ENCODE measurements around the gene EME2.
A peak's percentile ranks its signal among the peaks of the same experiment; 100 is the strongest.
"Not testable (repeated sequence)": the region's sequence is repeated elsewhere in the genome, so short reads cannot be mapped to it uniquely, and the experiment has no call there.

Gene EME2

DNA sequence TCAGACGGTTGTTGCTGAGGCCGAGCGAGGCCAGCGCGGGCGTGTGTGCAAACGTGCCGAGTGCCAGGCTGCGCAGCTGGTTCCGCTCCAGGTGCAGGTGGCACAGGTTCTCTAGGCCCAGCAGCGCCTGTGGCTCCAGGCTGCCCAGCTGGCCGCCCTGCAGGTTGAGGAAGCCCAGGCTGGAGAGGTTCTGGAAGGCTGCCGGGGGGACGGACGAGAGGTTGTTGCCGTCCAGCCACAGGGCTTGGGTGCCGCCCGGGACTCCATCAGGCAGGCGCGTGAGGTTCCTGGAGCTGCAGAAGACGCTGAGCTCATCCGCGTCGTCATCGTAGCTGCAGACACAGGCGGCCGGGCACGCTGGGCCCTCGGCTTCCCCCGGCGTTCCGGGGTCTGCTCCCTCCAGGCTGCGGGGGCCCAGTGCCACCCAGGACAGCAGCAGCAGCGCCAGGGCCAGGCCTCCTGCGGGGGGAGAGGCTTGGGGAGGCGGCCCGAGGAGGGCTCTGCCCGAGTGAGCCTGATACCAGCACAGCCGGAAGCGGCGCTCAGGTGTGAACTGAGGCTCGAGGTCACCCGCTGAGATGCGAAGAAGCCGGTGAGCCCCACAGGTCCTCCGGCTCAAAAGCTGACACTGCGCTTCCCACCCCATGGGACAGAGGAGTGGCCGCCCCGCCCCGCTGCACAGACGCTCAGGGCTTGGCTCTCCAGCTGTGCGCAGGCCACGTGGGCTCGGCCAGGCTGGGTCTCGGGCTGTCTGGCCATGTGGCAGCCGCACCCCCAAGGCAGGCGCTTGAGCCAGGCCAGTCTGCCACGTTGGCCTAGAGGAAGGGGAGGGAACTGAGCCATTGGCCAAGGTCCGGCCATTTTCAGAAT is 19.6 kb downstream of the EME2 start:
- DNase-seq = no peak

DNA sequence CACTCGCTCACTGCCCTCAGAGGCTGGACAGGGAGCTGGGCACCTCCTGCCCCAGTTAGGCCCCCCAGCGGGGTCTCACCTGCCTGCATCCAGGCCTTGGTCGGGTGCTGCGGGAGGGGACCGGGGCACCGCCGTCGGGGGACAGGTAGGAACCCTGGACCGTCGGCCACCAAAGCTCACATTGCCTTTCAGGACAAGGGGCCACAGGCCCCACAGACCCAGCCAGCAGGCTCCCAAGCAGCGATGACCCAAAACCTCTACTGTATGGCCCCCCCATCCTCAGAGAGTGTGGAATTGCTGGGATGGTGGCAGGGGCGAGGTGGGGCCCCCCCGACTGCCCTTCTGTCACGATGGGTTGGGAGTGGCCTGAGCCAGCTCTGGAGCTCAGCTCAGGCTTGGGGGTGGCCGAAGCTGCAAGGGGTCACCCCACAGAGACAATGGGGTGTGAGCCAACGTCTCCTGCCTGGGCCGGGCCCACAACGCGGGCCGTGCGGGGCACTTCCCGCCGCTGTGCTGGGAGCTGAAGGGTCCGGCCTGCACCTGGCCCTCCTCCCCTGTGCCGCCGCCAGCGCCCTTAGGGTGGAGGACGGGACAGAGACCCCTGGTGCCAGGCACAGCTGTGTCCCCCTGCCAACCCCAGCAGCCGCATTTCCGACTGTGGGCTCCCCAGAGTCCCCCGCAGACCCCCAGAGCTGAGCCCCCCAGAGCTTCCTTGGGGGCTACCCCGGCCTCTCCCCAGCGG is 20.4 kb downstream of the EME2 start:
- DNase-seq = no peak

DNA sequence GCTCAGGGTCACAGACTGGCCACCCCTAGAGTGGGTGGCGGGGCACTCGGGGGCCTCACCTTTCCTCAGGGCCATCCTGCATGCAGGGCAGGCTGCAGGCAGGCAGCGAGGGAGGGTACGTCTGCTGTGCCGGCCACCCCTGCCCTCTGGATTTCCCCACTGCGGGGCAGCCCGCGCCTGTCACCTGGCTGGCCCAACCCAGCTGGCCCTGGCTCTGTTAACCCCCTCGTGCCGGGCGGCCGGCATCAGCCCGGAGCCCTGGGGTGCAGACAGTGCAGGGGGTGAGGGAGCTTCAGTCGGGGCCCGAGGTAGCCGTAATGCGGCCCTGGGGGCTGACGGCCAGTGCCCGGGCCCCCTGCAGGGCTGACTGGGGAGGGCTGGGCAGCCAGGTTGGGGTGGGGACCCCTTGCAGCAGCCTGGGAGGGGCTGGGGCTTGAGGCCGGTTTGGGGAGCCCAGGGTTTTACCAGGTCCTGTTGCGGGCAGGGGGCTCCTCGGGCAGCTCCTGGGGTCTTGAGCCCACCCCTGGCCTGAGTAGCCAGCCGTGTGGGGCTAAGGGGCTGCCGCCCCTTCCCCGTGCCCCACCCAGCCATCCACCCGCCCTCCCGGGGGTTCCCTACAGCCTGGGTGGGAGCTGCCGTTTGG is 21.1 kb downstream of the EME2 start, which contains the start of gene IGFALS:
Gene IGFALS, minus strand, starts transcription at position 128 of the 643 bp plus-strand sequence. Its CDS starts 53 bp downstream, at position 75.
- DNase-seq = no peak

DNA sequence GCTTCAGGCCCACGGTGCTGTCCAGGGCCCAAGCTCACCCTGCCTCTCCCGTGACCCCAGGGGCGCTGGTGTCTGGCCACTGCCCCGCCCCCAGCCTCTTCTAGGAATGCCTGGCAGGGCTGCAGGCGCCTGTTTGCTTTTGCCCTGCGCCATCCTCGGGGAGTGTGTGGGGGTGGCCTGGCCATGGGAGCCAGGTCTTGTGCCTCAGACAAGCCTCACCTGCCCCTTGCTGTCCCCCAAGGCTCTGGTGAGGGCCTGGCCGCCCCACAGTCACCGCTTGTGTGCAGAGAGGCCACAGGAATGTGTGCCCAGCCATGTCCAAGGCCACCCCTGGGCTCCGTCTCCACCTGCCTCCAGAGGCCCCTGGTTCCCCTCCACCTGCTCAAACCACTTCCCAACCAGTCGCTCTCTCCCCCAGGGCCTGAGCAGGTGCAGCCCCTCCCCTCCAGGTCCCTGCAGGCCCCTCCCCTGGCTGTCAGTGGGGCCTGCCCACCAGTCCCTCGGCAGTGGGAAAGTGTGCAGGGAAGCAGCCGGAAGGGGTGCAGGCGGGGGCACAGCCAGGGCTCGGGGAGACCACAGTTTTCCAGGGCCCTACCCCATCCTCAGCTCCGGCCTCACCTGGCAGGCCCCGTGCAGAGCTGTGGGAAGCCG is 21.7 kb downstream of the EME2 start:
- DNase-seq = no peak

DNA sequence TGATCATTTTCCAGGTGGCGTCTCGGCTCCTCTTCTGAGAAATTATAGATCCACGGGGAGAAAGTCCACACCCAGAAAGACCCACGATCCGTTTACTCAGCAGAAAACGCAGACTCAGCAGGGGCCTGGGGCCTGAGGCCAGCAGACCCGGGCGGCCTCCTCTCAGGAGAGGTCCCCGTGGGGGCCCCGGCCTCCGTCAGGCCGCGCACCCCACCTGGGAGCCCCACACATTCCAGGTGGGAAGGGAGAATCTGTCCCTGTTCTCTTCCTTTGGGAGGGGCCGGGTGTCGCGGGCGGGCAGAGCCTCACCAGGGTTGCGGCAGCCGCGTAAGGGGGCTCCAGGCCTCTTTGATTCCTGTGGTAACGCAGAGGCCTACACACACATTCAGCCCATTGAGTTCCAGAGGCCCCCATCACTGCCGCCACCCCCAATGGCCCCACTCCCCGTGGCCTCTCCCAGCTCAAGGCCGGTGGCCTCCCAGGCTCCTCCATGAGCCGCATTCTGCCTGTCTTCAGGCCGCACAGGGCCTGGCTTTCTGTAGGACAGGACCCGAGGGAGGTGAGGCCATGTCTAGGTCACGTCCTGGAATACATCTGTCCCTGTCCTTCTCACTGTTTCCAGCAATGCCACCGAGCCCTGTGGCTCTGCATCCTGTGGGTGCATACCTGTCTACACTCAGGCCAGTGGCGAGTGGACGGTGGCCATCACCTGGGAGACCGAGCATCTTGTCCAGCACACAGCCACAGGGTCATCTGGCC is 22.5 kb downstream of the EME2 start:
- no peak for DNase-seq

DNA sequence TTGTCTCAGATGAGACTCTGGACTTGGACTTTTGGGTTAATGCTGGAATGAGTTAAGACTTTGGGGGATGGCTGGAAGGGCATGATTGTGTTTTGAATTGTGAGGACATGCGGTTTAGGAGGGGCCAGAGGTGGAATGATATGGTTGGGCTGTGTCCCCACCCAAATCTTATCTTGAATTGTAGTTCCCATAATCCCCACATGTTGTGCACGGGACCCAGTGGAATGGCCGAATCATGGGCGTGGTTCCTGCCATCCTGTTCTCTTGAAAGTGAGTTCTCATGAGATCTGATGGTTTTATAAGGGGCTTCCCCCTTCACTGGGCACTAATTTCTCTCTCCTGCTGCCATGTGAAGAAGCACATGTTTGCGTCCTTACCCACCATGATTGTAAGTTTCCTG is 26.7 kb downstream of the EME2 start:
- DNase-seq = not testable (repeated sequence)

DNA sequence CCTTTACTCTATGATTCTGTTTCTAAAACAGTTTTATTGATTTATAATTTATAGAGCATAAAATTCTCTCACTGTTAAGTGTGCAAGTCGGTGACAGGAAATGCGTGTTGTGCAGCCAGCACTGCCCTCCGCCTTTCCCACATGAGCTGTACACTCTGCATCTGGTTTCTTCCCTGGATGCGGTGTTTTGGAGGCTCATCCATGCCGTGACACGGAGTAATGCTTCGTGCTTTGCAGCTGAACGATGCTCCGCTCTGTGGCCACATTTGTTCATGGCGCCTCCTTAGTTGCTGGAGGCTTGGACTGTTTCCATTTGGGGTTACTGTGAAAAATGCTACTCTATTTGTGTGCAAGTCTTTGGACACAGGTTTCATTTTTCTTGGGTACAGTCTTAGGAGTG is 28.1 kb downstream of the EME2 start:
- DNase-seq = no peak

DNA sequence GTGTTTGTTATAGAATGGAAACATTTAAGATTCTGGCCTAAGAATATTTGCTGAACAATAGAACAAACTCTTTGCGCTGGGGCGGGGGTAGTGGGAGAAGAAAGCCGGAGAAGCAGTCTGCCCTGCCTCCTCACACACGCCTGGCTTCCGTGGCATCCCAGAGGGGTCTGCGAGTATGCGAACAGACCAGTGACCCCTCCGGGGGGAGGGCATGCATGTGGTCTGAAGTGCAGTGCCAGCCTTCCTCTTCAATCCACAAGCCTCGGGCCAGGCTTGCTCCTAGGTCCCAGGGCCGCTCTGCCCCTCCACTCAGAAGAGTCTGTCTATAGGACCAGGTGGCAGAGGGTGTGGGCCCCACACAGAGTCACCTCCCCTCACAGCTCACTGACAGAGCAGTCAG is 35.0 kb downstream of the EME2 start:
- no peak for DNase-seq

DNA sequence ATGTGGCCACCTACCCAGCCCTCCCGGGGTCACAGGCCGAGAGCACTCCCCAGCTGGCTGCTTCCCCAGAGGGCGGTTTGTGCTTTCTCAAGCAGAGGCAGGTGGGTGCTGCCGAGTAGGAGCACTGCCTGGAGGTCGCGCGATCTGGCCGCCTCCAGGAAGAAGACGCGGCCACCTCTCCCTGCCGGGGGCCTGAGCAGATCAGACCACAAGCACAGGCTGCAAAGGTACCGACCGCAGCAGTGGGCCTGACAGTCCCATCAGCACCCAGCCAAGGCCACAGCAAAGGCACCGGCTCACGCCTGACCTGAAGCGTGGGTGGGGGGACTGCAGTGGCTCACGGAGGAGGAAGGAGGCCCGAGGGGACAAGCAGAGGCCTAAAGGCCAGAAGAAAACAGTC is 36.1 kb downstream of the EME2 start:
- DNase-seq = no peak

DNA sequence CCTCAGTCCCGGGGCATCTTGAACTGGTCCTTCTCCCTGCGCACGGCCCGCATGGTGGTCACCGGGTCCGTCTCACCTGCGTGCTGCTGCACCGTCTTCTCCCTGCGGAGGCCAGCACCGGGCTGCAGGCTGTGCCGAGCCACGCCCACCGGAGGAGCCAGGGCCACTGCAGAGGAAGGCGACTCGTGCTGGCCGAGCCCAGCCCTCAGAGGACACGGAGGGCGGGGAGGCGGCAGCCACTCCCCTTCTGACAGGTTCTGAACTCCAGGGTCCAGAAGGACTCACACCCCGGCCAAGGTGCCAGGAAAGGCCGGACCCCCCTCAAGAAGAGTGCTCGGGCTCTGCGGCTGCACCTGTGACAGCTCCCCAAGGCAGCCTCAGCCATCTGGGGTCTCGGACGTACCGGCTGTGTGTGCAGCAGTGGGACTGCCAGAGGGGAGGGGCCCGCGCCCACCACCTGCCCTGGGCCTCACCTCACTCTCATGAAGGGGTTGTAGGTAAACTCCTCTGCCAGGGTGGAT is 36.7 kb downstream of the EME2 start:
- DNase-seq = no peak

DNA sequence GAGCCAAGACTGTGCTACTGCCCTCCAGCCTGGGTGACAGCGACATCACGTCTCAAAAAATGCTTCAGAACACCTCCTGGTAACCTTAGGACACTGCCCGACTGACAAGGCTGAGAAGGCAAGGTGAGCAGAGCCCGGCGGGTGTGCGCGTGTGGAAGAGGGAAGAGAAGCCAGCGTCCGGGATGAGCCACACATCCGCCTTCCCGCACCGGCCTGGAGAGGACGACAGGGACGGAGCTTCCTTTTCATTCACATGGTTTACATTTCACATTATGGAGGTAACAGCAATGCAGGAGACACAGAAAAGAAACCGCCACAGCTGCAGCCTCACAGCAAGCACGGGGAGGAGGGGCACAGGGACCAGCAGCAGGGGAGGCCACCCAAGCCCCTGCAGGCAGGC is 37.5 kb downstream of the EME2 start:
- no peak for DNase-seq

DNA sequence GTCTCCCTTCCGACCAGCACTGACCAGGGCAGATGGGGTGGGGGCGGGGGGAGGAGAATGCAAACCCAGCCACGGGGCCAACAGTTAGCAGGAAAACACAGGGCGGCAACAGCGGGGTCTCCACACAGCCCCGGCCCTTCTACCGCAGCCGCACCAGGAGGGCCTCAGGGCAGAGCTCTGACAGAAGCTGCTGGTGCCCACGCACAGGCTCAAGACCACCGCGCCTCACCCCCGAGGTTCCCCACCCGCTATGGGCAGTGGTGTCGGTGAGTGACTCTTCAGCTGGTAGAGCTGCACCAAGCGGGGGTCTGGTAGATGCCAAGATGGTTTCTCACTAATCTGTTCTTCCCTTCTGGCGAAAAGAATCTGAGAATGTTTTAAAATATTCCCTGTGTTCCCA is 37.9 kb downstream of the EME2 start:
- DNase-seq = no peak

DNA sequence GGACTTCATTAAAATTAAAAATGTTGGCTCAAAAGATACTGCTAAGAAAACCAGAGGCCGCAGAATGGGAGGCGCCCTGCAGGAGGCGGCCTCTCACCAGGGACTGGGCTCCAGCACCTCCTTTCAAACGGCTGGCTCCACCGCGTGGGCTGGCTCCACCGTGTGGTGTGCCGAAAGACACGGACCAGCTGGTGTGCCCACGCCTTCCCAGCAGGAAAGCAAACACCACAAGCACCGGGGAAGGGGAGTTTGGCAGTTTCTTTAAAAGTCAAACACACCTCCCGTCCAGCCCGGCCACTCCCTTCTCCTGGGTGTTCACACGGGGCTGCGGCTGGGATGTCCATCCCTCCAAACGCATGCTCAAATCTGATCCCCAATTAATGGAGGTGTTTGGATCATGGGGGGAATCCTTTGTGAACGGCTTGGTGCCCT is 40.1 kb downstream of the EME2 start:
- DNase-seq = peak in 1 of 2 experiments; percentile 2

DNA sequence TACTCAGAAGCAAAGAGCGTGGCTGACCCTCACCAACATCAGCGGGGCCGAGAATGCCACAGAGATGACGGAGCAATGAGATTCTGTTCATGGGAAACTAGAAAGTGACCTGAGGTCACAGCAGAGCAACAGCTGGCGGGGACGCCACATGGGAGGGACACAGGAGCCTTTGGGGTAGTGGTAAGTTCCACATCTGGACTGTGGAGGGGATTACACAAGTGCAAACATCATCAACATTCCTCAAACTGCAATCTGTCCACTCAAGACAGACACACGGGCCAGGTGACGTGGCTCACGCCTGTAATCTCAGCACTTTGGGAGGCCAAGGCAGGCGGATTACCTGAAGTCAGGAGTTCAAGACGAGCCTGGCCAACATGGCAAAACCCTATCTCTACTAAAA is 42.9 kb downstream of the EME2 start:
- no peak for DNase-seq

DNA sequence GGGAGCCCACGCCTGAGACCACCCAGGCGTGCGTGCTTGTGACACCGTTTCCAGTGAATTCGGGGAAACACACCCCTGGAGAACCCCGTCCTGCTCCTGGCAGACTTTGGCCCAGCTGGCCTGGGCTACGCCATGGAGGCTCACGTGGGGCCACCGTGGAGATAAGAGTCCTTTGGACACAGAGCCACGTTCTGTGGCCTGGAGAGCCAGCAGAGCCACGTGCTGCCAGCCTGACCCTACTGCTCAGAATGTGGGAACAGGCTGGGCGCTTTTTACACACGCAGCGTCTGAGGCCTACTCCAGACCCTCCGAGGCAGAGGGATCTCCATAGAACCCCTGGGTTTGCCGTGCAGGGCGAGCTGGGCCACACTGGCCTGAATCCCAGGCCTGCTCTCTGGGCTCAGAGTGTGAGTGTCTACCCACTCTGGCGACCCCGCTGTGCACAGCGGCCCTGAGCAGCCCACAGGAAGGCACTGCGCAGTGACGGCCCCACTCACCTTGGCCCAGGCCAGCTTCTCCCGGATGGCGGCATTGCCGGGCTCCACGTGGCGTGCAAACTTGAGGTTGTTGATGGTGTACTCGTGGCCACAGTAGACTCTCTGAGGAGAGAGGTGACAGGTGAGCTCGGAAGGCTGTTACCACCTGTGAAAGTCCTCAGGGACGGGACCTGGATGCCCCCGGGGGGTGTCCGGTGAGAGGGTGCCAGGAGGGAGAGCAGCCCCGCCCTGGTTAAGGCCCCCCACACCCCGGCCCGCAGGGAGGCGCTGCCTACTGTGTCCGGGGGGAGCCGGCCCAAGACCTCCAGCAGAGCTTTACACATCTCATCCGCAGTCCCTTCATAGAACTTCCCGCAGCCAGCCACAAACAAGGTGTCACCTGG is 44.0 kb downstream of the EME2 start:
- DNase-seq = no peak

DNA sequence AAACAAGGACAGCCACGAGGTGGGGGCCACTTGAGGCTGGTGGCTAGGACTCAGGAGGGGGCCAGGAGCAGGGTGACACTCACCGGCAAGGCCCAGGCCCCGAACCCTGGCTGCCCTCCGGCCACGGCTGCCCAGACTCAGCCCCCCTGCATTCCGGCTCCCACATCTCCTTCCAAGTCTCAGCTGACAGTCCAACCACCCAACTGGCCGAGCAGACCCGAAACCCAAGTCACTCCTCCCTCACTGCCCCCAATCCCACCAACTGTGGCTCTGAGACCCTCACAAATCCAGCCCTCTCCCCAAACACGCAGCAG is 44.6 kb downstream of the EME2 start:
- no peak for DNase-seq

DNA sequence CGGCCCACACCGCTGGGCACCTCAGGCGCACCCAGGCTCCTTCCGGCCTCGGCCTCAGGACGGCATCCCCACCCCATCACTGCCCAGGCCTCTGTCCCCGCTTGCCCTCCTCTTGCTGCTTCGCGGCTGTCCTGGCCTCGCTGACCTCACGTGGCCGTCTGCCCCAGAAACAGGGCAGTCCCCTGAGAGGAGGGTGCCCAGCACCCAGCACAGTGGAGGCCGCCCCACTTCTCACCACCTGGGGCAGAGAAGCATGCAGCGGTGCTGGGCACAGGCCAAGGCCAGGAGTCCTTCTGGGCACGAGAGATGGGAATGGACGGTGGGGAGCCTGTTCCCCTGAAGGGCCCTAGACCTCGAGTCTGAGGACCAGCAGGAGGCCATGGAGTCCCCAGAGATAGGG is 45.1 kb downstream of the EME2 start:
- no peak for DNase-seq

DNA sequence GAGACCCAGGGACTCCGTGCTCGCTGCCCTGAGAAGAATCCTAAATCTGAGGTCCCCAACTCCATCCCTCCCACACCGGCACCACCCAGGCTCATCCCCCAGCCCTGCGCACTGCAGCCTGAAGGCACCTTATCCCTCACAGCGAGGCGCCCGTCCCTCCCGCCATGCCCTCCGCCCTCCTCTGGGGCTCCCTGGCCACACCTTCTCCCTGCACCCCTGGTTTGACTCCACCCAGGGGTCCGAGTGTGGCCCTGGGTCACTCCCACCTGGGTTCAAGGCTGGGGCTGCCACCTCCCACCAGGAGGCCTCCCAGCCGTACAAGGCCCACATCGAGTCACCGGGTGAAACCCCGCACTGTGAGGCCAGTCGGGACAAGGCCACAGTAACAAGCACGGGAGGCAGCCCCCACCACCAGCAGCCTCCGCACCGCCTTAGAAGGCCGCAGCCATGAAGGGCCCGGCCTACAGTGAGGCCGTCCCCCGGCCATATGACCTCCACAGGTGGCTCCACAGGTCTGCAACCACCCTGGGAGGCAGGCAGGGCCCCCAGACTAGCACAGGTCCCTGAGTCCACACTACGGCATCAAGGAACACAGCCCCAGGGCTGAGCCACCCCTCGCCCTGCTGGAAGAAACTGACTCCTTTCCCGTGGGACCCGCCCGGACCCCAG is 45.7 kb downstream of the EME2 start:
- DNase-seq = no peak

DNA sequence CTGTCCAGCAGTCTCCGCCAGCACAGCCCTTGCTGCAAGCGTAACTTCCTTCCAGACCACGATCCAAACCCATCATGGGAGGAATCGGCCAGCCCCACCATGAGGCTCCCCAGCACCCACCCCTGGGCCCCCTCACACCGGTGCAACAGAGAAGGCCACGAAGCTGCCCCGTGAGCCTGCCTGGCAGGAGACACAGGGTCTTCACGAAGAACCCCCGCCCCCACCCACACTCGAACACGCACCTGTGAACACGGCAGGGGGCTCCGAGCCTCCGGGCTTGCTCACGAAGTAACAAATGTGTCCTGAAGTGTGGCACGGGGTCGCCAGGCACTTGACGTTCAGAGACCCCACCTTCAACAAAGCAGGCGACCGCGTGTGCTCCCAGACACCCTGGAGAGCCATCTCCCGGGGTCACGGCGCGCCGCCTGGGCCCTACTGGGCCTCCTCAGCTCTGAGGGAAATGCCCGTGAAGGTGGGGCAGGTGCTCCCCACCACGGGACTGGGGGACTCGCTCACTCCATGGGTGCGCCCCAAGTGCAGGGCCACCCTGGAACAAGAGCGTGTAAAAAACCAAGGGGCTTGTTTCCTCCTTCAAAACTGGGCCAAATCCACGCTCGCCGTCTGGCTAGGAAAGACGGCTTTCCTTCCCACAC is 46.4 kb downstream of the EME2 start:
- no peak for DNase-seq

DNA sequence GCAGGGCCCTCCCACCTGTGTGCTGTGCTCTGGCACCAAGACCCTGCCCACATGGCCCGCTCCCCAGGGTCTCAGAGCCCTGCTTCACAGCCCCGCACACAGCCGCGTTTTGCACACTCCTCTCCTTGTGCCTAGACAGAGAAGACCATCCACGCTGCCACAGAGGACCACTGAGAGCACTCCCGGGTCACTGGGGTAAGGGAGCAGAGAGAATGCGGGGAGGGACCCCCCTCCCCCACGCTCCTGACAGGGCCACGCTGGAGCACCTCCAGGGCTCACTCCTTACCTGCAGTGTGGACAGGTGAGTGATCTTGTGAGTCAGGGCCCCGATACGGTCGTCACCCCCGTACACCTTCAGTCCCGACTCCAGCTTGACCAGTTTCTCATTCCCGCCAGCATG is 47.0 kb downstream of the EME2 start:
- no peak for DNase-seq

Data from cerebellar nuclear complex (tissue), 1 donor.